ENCODE data around the gene GRAMD1C.

DNA sequence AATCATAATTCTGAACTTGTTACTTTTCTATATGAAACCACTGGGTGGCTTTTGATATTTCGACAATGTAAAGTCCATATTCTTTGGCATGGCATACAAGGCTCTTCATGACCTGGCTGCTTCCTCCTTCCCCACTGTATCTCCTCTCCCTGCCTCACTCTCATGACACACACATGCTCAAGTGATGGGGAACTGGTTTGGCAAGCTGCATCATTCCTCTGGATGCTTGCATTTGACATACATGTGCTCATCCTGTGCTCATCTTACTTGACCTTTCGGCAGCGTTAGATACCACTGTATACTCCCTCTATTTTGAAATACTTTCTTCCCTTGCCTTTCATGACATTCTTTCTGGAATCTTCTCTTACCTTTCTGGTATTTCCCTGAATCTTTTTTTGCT lies 57.4 kb downstream of the GRAMD1C start:
- TF ChIP-seq POLR2A (IDR thresholded peaks at IDR 0.05): no peak
- TF ChIP-seq, protein P1, sequence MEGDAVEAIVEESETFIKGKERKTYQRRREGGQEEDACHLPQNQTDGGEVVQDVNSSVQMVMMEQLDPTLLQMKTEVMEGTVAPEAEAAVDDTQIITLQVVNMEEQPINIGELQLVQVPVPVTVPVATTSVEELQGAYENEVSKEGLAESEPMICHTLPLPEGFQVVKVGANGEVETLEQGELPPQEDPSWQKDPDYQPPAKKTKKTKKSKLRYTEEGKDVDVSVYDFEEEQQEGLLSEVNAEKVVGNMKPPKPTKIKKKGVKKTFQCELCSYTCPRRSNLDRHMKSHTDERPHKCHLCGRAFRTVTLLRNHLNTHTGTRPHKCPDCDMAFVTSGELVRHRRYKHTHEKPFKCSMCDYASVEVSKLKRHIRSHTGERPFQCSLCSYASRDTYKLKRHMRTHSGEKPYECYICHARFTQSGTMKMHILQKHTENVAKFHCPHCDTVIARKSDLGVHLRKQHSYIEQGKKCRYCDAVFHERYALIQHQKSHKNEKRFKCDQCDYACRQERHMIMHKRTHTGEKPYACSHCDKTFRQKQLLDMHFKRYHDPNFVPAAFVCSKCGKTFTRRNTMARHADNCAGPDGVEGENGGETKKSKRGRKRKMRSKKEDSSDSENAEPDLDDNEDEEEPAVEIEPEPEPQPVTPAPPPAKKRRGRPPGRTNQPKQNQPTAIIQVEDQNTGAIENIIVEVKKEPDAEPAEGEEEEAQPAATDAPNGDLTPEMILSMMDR (IDR thresholded peaks at IDR 0.05): no peak

Data from suprapubic skin (tissue), 3 donors.